ENCODE data around the gene CALCB. TPM values are rescaled to one million over a fixed set of nuclear protein-coding genes. Genes with fewer than 3 reads are reported as not detected.

Gene CALCB
- total and polyA plus RNA-seq, 2 donors (not counting 1 experiment from before 2014, with no cell fraction given): 1.3 TPM; not detected in 1

- intact Hi-C loops (cut with micrococcal nuclease): loop anchor here (1.0 to 5.0 kb wide), 3 partner anchors 166 to 537 kb away; no protein-coding TSS in a partner anchor
- DNase-seq (peak; percentile 78), ATAC-seq (ENCODE audit: low read depth) (peak; percentile 82)
- H3K36me3 ChIP-seq (replicated peaks in 1 of 2; ENCODE audit: control extremely low read depth in 1 of 2, control insufficient read depth in 1 of 2, extremely low read depth in 1 of 2, insufficient read depth in 2 of 2, low read length in 1 of 2): no peaks in the 10 kb centered on the region
- H2AFZ ChIP-seq (ENCODE audit: insufficient read depth, low read depth, low read length, poor library complexity, severe bottlenecking): peak overlapping the region; percentile 64
- peak; percentile 75 for TF ChIP-seq CTCF (IDR thresholded peaks at IDR 0.05)
- no peak for TF ChIP-seq EZH2 (IDR thresholded peaks at IDR 0.05; ENCODE audit: borderline replicate concordance, insufficient read depth, low read depth, low read length, poor library complexity, severe bottlenecking)
- H3K4me3 Mint-ChIP-seq: peak overlapping the region; percentile 75
- H3K4me2 ChIP-seq (replicated peaks; ENCODE audit: low read depth, low read length, poor library complexity, severe bottlenecking): peak overlapping the region; percentile 69
- no peaks in the 10 kb centered on the region for H3K9me3 Mint-ChIP-seq (ENCODE audit: insufficient read depth)
- H3K27me3 Mint-ChIP-seq: peaks cover 60% of the 10 kb centered on the region
- peaks cover 17% of the 10 kb centered on the region for H3K4me1 Mint-ChIP-seq
- H3K27ac Mint-ChIP-seq: peak overlapping the region; percentile 41
- ChIA-PET CTCF (interaction anchor here (0.6 to 6.0 kb wide), 22 partner anchors 9 to 825 kb away, joined by 3 to 129 read pairs (median 4); partner anchors contain the start of gene INSC), POLR2A (interaction anchor here (1.2 kb wide), 1 partner anchor 167 kb away, joined by 3 read pairs; no protein-coding TSS in a partner anchor)
- peaks cover 0 to 38% (median 0%) of the 10 kb centered on the region in 3 donors for H3K9me3 ChIP-seq (ENCODE audit: control extremely low read depth in 1 of 3, control insufficient read depth in 2 of 3, insufficient read depth in 1 of 3, low read length in 2 of 3)
- H3K27me3 ChIP-seq (replicated peaks in 1 of 4; ENCODE audit: control extremely low read depth in 1 of 4, control insufficient read depth in 3 of 4, insufficient read depth in 4 of 4, low read length in 3 of 4): peaks cover 0 to 52% (median 16%) of the 10 kb centered on the region in 4 experiments
- H3K27ac ChIP-seq (ENCODE audit: low read length in 2 of 2): no peak overlapping the region
- peak overlapping the region; percentile 52 for H3K9ac ChIP-seq (ENCODE audit: low read length)
- peak overlapping the region in 4 of 5 experiments; percentile 20 to 51 (median 28) for H3K4me3 ChIP-seq (ENCODE audit: control extremely low read depth in 1 of 5, extremely low read depth in 1 of 5, insufficient read depth in 1 of 5, low read depth in 2 of 5, low read length in 4 of 5)
- no peaks in the 10 kb centered on the region for H4K20me1 ChIP-seq (ENCODE audit: control insufficient read depth, insufficient read depth, low read length, poor library complexity, severe bottlenecking)
- H3K4me1 ChIP-seq (ENCODE audit: control insufficient read depth in 2 of 2, insufficient read depth in 2 of 2, low read length in 2 of 2): peaks cover 19% of the 10 kb centered on the region in 2 donors
- WGBS (ENCODE audit: insufficient coverage): 8% methylated on average over 29 of the region's 33 CpGs
- no peaks in the 10 kb centered on the region for H3K79me2 ChIP-seq (ENCODE audit: control insufficient read depth, insufficient read depth, low read length)
Measured at GRCh38 chr11:15074206-15075161, 1.1 kb downstream of the CALCB start.

Measured in B cell (primary cell).